ENCODE results near the gene RHOF.
"Not testable (repeated sequence)": the region's sequence is repeated elsewhere in the genome, so short reads cannot be mapped to it uniquely, and the experiment has no call there.

The RHOF gene

DNA sequence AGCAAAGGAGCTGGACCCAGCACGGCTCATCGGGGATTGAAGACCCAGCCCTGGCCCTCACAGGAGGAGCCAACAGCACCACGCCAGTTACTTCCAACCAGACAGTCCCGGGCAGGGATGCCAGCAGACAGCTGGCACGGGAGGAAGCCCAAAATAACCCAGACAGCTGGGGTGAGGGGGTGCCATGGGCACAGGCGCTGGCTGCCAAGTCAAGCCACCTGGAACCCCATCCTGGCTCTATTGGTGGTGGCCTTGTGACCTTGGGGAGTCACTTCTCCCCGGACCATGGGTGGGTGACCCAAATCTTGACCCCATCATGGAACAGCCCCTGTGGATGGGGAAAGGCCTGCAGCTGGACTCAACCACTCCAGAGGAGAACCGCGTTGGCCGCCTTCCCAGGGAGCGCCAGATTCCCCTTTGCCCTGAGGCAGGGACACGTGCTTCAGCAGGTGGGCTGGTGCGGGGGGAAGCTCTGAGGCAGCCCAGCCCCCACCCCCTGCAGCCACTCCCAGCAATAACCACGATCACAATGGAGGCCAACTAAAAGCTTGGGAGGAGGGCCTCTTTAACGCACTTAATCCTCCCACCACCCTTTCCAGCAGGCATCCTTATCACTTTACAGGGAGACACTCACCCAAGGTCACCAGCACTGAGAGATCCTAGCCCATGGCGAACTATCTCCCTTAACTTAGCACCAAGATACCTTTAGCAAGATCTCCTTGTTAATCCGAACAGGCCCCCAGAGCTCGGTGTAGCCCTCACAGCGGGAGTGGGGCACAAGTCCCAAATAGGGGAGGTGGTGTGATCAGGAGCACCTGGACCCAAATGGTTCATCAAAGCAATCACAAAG is 4.7 kb upstream of the RHOF start:
- Histone ChIP-seq H3K4me3 (ENCODE audit: low read depth, low read length) (peak overlapping the region; percentile 86), H3K4me1 (ENCODE audit: control insufficient read depth, insufficient read depth, low read length, unreplicated experiment) (peaks cover 31% of the 10 kb centered on the region), H3K27me3 (ENCODE audit: insufficient read depth, low read length) (no peaks in the 10 kb centered on the region), H3K79me2 (ENCODE audit: control insufficient read depth, insufficient read depth, low read length, unreplicated experiment) (peaks cover 51% of the 10 kb centered on the region), H3K36me3 (ENCODE audit: insufficient read depth, low read length) (no peaks in the 10 kb centered on the region; the same call in 1 of the 2 replicates), H2AFZ (ENCODE audit: low read length, unreplicated experiment) (no peak overlapping the region), H3K27ac (ENCODE audit: low read depth, low read length) (no peak overlapping the region)

DNA sequence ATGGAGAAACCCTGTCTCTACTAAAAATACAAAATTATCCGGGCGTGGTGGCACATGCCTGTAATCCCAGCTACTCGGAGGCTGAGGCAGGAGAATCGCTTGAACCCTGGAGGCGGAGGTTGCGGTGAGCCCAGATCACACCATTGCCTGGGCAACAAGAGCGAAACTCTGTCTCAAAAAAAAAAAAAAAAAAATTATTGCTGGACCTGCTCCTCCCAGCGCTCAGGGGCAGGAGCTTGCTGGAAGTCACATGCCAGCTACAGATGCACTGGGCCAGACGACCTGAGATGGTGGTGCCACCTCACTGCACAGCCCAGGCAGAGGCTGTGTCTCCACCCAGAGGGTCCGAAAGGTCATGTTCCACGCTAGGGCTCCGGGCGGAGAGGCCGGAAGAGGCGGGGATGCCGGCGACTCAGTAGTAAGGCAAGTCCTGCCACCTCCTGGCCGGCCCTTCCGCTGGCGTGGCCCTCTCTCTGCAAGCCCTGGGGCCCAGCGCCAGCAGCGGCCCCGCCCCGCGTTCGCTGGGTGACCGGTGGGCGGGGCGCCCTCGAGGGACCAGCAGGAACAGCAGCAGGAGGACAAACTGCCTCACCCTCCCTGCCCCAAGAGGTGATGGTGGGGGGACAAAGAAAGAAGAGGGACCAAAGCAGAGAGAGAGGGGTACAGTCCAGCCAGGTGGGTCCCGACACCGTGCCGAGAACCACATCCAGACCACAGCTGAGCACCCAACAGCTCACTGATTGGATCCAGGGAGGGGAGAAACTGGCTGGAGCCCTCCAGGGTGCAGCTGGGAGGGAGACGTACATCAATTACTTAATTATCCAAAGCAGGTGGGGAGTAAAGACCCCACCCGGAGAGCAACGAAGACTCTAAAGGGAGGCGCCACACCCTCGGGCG is 3.6 kb upstream of the RHOF start:
- no peaks in the 10 kb centered on the region; the same call in 1 of the 2 replicates for H3K36me3 ChIP-seq (ENCODE audit: insufficient read depth, low read length)
- peak overlapping the region; percentile 22; the same call in 1 of the 2 replicates for H3K27ac ChIP-seq (ENCODE audit: low read depth, low read length)
- no peak overlapping the region for H2AFZ ChIP-seq (ENCODE audit: low read length, unreplicated experiment)
- peak overlapping the region; percentile 86 for H3K4me3 ChIP-seq (ENCODE audit: low read depth, low read length)
- H3K4me1 ChIP-seq (ENCODE audit: control insufficient read depth, insufficient read depth, low read length, unreplicated experiment) = peaks cover 31% of the 10 kb centered on the region
- H3K79me2 ChIP-seq (ENCODE audit: control insufficient read depth, insufficient read depth, low read length, unreplicated experiment) = peaks cover 44% of the 10 kb centered on the region
- no peaks in the 10 kb centered on the region for H3K27me3 ChIP-seq (ENCODE audit: insufficient read depth, low read length)

DNA sequence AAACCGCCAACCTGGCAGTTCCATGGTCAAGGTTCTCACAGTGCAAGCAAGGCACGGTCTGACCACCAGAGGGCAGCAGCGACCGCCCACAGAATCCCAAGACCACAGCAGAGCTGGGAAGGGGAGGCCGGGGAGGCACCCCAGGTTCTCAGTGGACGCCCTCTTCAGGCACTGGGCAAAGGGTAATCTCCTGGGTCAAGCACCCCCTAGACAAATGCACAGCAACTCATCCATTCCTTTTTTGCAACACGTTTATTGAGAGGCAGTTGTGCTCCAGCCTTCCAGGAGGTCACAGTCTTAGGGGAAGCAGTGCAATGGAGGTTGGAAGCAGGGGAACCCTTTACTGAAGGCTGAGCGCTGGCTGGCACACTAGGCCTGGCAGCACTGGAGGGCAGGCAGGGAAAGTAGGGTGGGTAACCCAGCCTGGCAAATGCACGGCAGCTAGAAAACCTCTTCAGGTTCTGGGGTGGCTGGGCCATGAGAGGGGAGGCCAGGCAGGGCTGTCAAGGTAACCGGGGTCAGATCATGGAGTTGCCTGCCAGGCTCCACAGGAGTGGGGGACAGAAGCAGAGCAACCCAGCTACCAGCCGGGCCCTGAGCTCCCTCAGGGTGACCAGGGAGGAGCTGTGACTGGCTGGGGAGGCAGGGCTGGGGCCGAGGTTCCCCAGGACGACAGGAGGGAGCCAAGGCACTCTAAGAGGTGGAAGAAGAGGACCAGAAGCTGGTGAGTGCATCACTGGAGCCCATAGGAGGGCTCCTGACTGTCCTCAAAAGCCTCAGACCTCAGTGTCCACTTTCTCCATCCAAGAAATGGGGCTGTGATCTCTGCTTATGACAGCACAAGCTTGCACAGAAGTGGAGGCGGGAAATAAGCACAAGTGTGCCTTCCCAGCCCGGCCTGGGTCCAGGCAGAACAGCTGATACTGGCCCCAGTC is 1.8 kb upstream of the RHOF start:
- no peaks in the 10 kb centered on the region; the same call in 1 of the 2 replicates for H3K36me3 ChIP-seq (ENCODE audit: insufficient read depth, low read length)
- peak overlapping the region; percentile 87 for H3K4me3 ChIP-seq (ENCODE audit: low read depth, low read length)
- H3K4me1 ChIP-seq (ENCODE audit: control insufficient read depth, insufficient read depth, low read length, unreplicated experiment) = peaks cover 31% of the 10 kb centered on the region
- H3K27ac ChIP-seq (ENCODE audit: low read depth, low read length) = peak overlapping the region; percentile 33
- H2AFZ ChIP-seq (ENCODE audit: low read length, unreplicated experiment) = no peak overlapping the region
- no peaks in the 10 kb centered on the region for H3K27me3 ChIP-seq (ENCODE audit: insufficient read depth, low read length)
- H3K79me2 ChIP-seq (ENCODE audit: control insufficient read depth, insufficient read depth, low read length, unreplicated experiment) = peaks cover 29% of the 10 kb centered on the region

DNA sequence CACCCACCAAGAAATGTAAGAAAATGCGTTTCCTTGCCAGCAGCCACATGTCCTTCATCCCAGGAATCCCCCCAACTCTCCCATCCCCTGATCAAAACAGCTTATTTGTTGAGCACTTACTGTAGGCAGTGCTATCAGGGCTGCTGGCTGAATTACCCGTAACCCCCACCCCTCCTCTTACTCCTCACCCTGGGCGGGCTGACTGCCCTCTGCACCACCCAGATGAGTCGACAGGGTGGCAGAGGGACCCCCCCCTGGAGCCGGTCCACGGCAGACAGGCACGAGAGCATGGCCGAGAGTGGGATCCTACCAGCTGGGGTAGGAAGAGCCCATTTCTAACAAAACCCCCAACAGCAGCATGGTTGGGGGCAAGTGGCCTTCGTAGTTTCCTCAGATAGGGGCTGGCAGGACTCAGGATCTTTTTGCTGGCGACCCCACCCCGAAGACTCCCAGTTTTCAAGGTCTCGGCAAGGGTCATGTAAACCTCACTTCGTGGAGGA is 1.1 kb upstream of the RHOF start:
- H3K27me3 ChIP-seq (ENCODE audit: insufficient read depth, low read length) = no peaks in the 10 kb centered on the region
- peak overlapping the region; percentile 87 for H3K4me3 ChIP-seq (ENCODE audit: low read depth, low read length)
- no peak overlapping the region for H2AFZ ChIP-seq (ENCODE audit: low read length, unreplicated experiment)
- H3K36me3 ChIP-seq (ENCODE audit: insufficient read depth, low read length) = no peaks in the 10 kb centered on the region; the same call in 1 of the 2 replicates
- peaks cover 29% of the 10 kb centered on the region for H3K79me2 ChIP-seq (ENCODE audit: control insufficient read depth, insufficient read depth, low read length, unreplicated experiment)
- H3K4me1 ChIP-seq (ENCODE audit: control insufficient read depth, insufficient read depth, low read length, unreplicated experiment) = peaks cover 31% of the 10 kb centered on the region
- H3K27ac ChIP-seq (ENCODE audit: low read depth, low read length) = peak overlapping the region; percentile 33

DNA sequence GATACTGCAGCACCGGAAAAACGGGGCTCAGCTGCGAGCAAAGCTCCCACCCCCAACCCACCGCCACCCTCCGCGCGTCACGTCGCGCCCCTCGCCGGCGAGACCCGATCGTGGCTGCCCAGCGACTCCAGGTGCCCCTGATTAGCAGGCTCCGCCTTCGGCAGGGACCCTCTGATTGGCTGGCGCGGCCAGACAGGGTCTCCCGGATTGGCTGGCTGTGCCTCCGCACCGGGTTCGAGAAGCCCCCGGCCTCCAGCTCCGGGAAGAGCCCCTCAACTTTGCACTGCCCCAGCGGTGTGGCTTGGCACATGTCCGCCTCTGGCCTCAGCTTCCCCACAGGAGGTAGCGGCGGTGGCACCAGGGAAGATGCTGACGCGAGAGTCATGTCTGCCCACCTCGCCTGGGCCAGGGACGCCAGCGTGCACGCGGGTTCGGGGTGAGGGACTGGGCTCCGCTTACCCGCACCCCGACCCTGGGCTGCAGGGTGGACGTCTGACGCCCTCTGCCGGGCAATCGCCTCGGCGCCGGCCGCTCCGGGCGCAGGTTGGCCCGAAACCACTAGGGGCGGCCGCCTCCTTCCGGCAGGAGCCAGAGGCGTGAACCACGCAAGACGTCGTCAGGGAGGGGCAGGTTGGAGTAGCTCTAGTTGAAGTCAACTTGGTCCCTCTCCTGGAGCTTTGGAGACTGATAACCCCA is 498 bp upstream of the RHOF start:
- Histone ChIP-seq H3K4me1 (ENCODE audit: control insufficient read depth, insufficient read depth, low read length, unreplicated experiment) (peaks cover 27% of the 10 kb centered on the region), H3K79me2 (ENCODE audit: control insufficient read depth, insufficient read depth, low read length, unreplicated experiment) (peaks cover 25% of the 10 kb centered on the region), H3K27me3 (ENCODE audit: insufficient read depth, low read length) (no peaks in the 10 kb centered on the region), H3K4me3 (ENCODE audit: low read depth, low read length) (peak overlapping the region; percentile 87), H2AFZ (ENCODE audit: low read length, unreplicated experiment) (peak overlapping the region; percentile 63), H3K27ac (ENCODE audit: low read depth, low read length) (peak overlapping the region; percentile 33), H3K36me3 (ENCODE audit: insufficient read depth, low read length) (no peaks in the 10 kb centered on the region; the same call in 1 of the 2 replicates)

DNA sequence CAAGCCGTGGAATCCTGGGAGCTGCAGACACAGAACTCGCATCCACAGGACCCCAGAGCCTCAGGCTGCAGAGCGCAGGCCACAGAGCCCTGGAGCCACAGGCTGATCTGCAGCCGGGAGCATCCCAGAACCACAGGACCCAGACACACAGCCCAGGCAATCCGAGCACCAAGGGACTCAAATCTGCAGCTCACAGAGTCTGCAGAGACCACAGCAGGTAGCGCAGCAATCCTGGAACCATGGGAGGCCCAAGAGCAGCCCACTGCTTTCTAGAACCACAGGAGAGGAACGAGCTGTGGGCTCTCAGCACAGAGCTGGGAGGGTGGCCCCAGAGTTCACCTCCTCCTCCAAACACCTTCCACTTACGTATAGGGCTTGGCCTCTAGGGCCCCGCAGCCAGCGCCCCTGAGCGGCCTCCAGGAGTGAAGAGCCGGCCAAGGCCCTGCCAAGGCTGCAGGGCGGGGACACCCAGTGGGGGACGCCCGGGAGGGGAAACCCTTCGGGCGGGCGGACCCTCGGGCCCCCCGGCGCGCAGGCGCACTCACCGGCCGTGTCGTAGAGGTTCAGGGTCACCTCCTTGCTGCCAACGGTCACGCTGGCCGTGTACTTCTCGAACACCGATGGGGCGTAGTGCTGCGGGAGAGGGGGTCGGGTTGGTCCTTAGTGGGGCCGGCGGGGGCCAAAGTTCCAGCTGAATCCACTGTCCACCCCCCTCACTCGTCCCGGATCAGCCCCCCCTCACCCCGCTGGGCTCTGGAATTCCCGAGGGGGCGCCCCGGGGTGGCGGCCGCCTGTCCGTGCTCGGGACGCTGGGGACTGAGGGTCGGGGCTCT is 665 bp downstream of the RHOF start:
- Histone ChIP-seq H3K79me2 (ENCODE audit: control insufficient read depth, insufficient read depth, low read length, unreplicated experiment) (peaks cover 14% of the 10 kb centered on the region), H3K27me3 (ENCODE audit: insufficient read depth, low read length) (no peaks in the 10 kb centered on the region), H3K4me1 (ENCODE audit: control insufficient read depth, insufficient read depth, low read length, unreplicated experiment) (peaks cover 15% of the 10 kb centered on the region), H3K4me3 (ENCODE audit: low read depth, low read length) (peak overlapping the region; percentile 87), H3K27ac (ENCODE audit: low read depth, low read length) (no peak overlapping the region), H2AFZ (ENCODE audit: low read length, unreplicated experiment) (no peak overlapping the region), H3K36me3 (ENCODE audit: insufficient read depth, low read length) (no peaks in the 10 kb centered on the region)

DNA sequence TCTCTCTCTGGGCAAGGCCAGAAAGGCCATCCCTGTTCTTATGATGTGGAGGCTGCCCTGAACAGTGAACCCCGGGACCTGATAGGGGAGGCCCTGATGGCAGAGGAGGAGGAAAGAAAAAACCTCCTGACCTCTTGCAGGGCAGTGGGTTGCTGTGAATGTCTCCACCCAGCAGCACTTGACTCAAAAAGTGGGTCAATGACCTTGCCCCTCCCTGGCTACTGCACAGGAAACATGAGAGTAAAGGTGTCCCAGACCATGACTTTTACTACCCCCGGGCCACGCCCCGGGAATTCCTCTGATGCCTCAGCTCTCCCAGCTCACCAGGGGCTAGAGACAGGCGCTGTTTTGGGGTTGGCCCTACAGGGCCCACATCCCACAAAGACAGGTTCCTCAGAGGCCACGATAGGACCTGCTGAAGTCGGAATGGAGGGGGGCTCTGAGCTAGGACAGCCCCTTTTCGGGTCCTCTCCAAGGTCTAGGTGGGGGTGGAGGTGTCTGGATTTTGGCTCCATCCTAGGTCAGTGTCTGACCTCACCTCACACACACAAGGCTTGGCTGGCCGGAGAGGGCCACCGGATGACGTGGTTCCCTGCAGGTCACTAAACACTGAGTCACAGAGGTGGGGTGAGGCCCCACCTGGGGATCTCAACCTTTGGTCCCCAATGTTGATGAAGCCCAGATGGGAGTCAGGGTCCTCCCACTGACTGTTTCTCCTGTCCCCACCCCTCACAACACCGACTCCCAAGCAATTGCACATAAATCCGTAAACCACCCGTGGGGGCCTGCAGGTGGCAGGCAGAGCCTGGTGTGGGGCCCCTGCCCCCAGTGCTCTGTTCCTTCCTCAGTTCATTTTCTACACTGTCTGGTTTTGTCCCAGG is 1.6 kb downstream of the RHOF start:
- peaks cover 8% of the 10 kb centered on the region for H3K79me2 ChIP-seq (ENCODE audit: control insufficient read depth, insufficient read depth, low read length, unreplicated experiment)
- peaks cover 12% of the 10 kb centered on the region for H3K4me1 ChIP-seq (ENCODE audit: control insufficient read depth, insufficient read depth, low read length, unreplicated experiment)
- H2AFZ ChIP-seq (ENCODE audit: low read length, unreplicated experiment) = no peak overlapping the region
- H3K27me3 ChIP-seq (ENCODE audit: insufficient read depth, low read length) = no peaks in the 10 kb centered on the region
- H3K27ac ChIP-seq (ENCODE audit: low read depth, low read length) = no peak overlapping the region
- H3K4me3 ChIP-seq (ENCODE audit: low read depth, low read length) = no peak overlapping the region
- no peaks in the 10 kb centered on the region for H3K36me3 ChIP-seq (ENCODE audit: insufficient read depth, low read length)

DNA sequence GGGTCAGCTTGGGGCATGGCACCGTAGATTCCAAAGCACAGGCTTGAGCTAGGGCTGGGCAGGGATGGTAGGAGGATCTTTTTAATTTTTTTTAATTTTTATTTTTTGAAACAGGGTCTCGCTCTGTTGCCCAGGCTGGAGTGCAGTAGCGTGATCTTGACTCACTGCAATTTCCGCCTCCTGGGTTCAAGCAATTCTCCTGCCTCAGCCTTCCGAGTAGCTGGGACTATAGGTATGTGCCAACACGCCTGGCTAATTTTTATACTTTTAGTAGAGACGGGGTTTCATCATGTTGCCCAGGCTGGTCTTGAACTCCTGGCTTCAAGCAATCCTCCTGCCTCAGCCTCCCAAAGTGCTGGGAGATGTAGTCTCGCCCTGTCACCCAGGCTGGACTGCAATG is 2.7 kb downstream of the RHOF start:
- H2AFZ ChIP-seq (ENCODE audit: low read length, unreplicated experiment); H3K79me2 ChIP-seq (ENCODE audit: control insufficient read depth, insufficient read depth, low read length, unreplicated experiment); H3K36me3 ChIP-seq (ENCODE audit: insufficient read depth, low read length); H3K27me3 ChIP-seq (ENCODE audit: insufficient read depth, low read length); H3K4me3 ChIP-seq (ENCODE audit: low read depth, low read length); H3K27ac ChIP-seq (ENCODE audit: low read depth, low read length): not testable (repeated sequence)
- peaks cover 10% of the 10 kb centered on the region for H3K4me1 ChIP-seq (ENCODE audit: control insufficient read depth, insufficient read depth, low read length, unreplicated experiment)
